ENCODE results near the gene CDKN2A. TPM values are rescaled to one million over a fixed set of nuclear protein-coding genes. Genes with fewer than 3 reads are reported as not detected.
"Not testable (repeated sequence)": the region's sequence is repeated elsewhere in the genome, so short reads cannot be mapped to it uniquely, and the experiment has no call there.

Gene CDKN2A
- polyA plus RNA-seq, 3 donors: 0.19 TPM; not detected in 2

DNA sequence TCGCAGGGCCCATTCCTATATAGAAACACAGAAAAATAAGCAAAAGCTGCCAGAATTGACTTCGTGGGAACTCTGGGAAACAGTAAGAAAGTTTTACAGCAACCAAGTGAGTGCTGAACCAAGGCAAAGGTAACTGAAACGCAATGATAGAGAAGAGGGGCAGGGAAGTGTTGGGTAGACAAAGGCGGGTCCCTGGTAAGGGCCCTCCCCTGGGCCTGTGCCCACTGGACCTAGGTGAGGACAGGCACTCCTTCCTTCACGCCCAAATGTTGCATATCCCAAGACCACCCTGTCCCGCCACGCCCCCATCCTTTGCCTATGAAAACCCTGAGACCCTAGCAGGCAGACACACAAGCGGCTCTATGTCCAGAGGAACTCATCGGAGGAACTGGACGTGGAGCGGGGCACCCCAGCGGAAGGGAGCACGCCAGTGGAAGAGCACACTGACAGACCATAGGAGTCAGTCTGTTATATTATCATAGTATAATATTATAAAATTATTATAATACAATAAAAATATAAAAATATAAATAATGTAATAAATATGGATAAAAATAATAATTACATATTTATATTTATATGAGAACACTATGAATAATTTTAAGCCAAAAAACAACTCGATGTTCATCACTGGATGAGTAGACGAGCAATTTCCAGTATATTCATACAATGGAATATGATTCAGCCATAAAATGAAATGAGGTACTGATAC is 27.9 kb downstream of the CDKN2A start:
- DNase-seq (ENCODE audit: extremely low read depth in 1 of 11, low read depth in 9 of 11, low spot score in 4 of 11): no peak

DNA sequence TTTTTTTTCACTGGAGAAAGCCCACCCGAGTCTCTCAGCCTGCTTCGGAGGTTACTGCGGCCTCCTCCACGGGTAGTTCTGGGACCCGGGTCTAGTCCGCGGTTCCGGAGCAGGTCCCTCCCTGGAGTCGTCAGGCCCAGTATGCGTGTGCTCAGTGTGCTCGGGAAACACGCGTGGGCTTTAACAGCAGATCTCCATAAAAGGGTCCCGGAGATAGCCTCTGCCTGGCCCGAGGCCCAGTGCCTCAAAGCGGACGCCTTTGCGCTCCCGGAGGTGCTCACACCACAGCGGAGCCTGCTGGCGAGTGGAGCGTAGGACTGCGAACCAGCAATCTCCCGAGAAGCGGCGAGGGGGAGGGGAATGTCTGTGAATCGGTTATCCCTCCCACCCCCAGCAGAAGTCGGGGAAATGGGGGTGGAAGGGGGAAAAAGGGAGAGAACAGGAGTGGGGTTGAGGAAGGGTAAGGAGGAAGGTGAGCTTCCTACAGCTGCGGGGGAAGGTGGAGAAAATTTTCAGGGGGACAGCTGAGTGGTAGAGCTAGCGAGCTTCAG is 28.7 kb downstream of the CDKN2A start:
- DNase-seq (ENCODE audit: extremely low read depth in 1 of 11, low read depth in 9 of 11, low spot score in 4 of 11): peak in 3 of 11 donors; percentile 24 to 32 (median 28)

DNA sequence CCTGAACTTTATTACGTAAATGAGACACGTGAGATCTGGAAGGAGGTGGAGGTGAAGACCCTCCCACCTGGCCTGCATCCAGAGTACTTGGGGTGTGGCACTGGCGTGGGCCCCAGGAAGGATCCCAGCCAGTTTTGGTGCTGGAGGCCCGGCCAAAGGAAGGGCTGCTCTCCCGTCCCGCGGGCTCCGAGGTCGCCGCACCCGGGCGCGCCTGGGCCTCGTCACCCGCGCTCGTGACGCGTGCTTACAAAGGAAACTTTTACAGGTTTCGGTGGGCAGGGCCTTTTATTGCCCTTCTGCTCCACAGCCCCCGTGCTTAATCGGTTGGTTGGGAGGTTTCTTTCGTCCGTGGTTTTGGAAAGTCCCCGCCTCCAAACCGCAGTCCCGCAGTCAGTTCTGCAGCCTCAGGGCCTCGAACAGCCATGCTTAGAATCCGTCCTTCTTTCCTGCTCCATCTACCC is 29.2 kb downstream of the CDKN2A start:
- no peak for DNase-seq (ENCODE audit: extremely low read depth in 1 of 11, low read depth in 9 of 11, low spot score in 4 of 11)

DNA sequence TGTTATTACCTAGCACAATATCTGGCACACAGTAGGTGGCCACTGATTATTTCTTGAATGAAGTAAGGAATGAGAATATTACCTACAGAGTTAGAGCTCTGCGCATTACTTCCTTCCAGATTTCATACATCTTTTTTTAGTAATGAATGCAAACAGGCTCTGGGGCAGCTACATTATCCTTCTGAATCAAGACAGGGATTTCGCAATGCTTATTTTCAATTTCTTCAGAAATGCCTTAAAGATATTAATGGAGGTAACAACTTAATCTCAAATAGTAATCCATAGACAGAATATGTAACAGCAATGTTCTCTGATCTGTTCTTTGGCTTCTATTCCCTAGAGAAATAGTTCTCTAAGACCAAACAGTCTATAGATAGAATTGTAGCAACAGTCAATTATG is 32.6 kb downstream of the CDKN2A start:
- no peak for DNase-seq (ENCODE audit: extremely low read depth in 1 of 11, low read depth in 9 of 11, low spot score in 4 of 11)

DNA sequence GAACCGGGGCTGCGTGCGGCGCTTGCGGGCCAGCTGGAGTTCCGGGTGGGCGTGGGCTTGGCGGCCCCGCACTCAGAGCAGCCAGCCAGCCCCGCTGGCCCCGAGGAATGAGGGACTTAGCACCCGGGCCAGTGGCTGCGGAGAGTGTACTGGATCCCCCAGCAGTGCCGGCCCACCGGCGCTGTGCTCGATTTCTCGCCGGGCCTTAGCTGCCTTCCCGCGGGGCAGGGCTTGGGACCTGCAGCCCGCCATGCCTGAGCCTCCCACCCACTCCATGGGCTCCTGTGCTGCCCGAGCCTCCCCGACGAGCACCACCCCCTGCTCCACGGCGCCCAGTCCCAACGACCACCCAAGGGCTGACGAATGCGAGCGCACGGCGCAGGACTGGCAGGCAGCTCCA is 34.9 kb downstream of the CDKN2A start:
- not testable (repeated sequence) for DNase-seq (ENCODE audit: extremely low read depth in 1 of 11, low read depth in 9 of 11, low spot score in 4 of 11)

DNA sequence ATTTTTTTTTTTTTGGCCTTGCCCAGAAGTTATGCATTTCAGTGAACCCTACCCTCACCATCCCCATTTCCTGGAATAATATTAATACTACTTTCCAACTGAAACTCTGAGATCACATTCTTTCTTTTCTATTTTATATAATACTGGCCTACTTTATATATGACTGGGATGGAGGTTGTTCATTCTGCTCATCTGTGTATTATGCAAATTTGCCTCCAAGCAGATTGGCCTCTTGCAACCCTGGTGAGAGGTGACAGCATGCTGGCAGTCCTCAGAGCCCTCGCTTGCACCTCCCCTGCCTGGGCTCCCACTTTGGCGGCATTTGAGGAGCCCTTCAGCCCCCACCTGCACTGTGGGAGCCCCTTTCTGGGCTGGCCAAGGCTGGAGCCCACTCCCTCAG is 35.4 kb downstream of the CDKN2A start:
- DNase-seq (ENCODE audit: extremely low read depth in 1 of 11, low read depth in 9 of 11, low spot score in 4 of 11): no peak

DNA sequence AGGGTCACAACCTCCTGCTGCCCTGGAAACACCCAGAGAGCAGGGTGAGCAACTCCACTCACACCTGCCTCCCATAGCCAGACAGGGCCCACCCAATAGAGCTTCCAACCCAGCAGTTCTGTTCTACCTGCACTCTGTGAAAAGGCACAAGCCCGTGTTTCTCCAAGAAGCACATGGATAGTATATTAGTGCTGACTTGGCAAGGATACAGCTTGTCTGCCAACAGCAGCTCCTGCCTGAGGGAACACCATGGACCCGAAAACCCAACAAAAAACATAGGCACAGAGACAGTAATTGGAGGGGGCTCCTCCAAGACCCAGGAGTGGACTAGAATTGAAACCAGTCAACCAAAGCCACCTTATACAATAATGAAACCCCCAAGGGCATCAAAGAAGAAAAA is 48.6 kb downstream of the CDKN2A start:
- DNase-seq (ENCODE audit: extremely low read depth in 1 of 11, low read depth in 9 of 11, low spot score in 4 of 11): no peak

DNA sequence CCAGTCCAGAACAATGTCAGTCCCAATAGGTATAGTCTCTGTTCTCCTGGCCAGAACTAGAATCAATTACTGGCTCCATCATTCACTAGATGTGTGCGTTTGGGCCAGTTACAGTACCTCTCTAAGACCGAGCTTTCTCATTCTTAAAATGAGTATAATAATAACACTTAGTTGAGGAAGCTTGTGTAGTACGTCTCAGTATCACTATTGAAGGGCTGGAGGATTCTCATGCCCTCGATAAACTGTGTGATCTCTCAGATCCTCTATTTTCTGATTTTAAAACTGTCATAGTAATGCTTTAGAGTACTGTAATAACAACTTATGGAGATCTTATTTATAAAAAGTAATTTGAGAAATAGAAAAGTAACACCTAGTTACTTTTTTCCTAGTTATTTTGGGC is 50.7 kb downstream of the CDKN2A start:
- no peak for DNase-seq (ENCODE audit: extremely low read depth in 1 of 11, low read depth in 9 of 11, low spot score in 4 of 11)

DNA sequence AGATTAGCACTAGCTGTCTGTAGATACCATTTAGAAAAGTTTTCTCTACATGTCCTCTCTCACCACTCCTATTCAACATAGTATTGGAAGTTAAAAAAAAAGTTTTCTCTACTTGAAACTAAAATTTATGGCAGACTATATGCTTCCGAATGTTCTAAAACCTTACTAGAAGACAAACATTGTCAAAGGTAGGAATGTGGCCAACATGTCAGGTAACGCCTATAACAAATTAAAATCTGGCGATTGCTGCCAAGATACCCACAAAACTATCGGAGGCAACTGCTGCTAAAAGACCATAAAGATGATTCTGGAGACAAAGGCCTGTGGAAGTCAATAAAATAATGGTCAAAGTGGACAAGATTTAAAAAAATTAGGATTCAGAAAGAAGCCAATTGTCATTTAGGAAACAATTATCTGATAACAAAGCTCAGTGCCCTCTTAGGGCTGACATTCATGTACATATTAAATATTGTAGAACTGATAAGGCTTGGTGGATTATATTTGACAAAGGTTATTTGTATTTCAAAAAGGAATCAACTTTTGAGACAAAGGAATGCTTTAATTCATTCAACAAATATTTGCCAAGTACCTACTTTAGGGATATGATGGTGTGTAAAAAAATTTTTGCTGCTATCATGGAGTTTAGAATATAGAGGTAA is 52.7 kb downstream of the CDKN2A start:
- no peak for DNase-seq (ENCODE audit: extremely low read depth in 1 of 11, low read depth in 9 of 11, low spot score in 4 of 11)

DNA sequence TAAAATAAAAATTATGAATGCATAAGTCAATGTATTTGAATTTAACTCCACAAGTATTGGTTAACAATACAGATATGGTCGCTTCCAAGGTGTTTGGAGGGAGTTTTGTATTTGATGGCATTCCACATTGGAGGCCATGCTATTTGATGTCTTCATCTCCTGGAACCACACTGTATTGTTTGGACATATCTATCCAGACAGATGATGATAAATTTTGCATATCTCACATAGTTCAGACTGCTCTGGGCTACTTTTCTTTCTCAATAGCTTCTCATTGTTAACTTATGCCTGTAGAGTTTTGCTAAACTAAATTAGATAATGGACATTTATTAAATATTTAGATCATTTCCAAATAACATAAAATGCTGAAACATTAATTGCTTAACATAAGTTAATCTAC is 58.0 kb downstream of the CDKN2A start:
- no peak for DNase-seq (ENCODE audit: extremely low read depth in 1 of 11, low read depth in 9 of 11, low spot score in 4 of 11)

DNA sequence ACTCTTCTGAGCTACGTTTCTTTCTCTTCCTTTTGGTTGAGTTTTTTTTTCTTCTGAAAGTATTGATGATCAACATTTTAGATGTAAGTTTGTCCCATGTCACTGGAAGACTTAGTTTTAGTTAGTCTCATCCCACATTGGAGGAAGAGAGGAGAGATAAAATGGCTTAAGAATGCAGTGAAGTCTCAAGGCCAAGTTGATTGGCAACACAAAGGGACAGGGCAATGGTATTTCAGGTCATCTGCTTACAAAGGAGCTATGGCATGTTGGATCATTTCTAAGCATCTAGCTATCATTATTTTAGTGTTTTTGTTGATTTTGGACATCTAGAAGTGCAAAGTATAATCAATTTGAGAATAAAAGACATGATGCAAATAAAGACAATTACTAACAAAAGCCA is 58.6 kb downstream of the CDKN2A start:
- no peak for DNase-seq (ENCODE audit: extremely low read depth in 1 of 11, low read depth in 9 of 11, low spot score in 4 of 11)

DNA sequence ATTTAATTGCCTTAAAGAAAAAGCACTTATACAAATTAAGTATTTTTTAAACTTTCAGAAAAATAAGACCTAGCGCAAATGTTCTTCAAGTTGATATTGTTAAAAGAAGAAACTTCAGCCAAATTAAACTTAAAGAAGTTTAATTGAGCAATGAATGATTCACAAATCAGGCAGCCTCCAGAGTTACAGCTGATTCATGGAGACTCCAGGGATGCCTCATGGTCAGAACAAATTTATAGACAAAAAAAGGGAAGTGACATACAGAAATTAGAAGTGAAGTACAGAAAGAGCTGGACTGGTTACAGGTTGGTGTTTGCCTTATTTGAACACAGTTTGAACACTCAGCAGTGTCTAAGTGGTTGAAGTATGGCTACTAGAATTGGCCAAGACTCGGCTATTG is 60.3 kb downstream of the CDKN2A start:
- DNase-seq (ENCODE audit: extremely low read depth in 1 of 11, low read depth in 9 of 11, low spot score in 4 of 11): no peak

DNA sequence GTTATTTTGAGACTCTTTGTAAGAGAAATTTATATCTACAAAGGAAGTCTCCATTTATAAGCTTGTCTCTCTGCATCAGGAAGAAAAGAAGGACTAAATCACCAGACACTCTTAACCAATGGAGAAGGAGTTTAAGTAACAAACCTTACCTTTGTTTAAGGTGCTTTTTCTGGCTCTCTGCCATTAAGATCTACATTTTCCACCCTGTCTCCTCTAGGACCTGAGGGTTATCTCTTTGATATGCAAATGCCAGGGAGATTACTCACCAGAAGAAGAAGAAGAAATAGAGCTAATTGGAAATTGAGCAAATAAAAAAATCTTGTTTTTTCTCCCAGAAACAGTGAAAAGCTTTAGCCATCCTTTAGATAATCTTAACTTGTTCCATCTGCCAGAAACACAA is 60.9 kb downstream of the CDKN2A start:
- no peak for DNase-seq (ENCODE audit: extremely low read depth in 1 of 11, low read depth in 9 of 11, low spot score in 4 of 11)

DNA sequence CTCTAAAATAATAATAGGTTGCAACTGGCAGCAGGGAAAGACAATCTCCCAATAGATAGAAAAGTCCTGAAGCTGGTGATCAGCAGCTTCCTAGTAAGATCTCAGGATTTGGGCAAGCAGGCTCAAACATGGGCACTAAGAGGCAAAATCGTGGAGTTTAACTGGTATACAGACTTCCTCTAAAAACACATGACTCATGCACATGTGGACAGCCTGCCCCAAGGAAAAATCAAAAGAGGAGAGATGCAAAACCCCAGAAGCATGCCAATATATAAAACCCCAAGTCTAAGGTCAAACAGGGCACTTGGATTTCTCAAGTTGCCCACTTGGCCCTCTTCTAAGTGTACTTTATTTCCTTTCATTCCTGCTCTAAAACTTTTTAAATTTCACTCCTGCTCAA is 62.8 kb downstream of the CDKN2A start:
- no peak for DNase-seq (ENCODE audit: extremely low read depth in 1 of 11, low read depth in 9 of 11, low spot score in 4 of 11)

DNA sequence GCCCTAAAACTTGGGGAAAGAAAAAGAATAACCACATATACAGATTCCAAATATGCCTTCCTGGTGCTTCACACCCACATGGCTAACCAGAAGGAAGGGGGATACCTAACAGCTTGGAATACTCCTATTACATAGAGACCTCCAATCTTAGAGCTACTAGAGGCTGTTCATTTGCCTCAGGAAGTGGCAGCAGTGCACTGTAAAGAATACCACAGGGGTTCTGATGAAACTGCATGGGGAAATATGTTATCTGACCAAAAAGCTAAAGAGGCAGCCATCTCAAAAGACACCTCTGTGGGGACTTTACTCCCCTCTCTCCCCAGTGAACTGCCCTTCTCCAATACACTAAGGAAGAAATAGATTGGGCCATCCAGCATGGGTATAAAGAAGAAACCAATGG is 66.4 kb downstream of the CDKN2A start:
- DNase-seq (ENCODE audit: extremely low read depth in 1 of 11, low read depth in 9 of 11, low spot score in 4 of 11): no peak

DNA sequence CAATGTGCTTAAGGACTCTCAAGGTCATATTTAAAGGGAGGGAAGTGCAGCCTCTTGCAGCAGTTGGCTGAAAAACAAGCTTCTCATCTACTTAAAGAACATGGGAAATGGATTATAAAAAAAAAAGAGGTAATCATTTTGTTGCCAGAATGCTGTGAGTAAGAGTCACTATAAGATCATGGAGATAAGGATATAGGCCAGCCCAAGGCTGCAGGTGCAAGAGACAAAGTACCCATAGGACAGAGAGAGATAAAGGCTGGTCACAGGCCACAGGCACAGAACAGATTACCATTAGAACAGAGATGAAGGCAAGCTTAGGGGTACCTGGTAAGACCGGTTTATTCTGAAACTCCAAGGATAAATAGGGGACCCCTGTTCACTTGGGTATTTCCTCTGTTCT is 70.5 kb downstream of the CDKN2A start:
- no peak for DNase-seq (ENCODE audit: extremely low read depth in 1 of 11, low read depth in 9 of 11, low spot score in 4 of 11)

DNA sequence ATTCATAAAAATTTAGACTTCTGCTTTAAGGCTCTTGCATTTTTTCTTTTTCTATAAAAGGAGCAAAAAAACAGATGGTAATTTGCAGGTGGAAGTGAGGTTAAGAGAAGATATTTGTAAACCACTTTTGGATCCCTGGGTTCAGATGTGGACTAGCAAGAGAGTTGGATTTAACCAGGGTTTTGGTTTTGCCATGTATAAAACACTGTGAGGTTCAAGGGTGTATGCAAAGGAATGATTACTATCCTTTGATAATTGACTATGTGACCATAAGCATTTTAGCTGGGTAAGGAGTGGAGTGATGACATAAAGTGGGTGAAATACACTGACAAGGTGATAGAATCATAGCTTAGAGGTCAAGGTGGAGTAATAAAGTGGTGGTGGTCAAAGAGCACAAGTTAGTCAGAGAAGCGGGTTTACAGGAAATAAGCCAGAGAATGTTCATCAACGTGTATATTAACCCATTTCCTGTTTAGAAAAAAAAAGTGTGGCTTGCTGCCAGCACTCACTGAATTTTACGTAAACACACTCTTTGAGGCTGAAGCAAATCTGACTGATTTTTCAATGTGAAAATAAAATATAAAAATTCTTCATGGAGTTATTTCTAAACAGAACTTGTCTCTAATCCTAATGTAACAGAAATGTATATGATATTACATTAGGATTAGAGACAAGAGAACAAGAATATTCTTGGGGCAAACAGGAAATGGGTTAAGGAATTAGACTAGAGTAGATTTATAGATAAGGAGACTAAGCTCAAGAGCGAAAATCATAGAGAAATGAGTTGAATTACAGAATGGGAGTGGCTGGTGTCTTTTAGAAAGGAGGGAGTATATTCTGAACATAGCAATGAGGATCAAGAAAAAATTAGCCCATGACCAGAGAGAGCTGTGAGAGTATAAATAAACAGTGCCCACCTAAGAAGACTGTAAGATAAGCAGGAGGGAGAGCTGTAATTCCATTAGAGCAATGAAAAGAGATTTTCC is 74.5 kb downstream of the CDKN2A start:
- DNase-seq (ENCODE audit: extremely low read depth in 1 of 11, low read depth in 9 of 11, low spot score in 4 of 11): peak in 1 of 11 donors; percentile 2

Data from renal cortex interstitium (tissue), 11 donors.